ENCODE measurements around the gene HECTD3. TPM values are rescaled to one million over a fixed set of nuclear protein-coding genes. Genes with fewer than 3 reads are reported as not detected.
A peak's percentile ranks its signal among the peaks of the same experiment; 100 is the strongest.
"Not testable (repeated sequence)": the region's sequence is repeated elsewhere in the genome, so short reads cannot be mapped to it uniquely, and the experiment has no call there.

Gene HECTD3
- total RNA-seq, 1 donor from 2014 or later, result 33.9 TPM

DNA sequence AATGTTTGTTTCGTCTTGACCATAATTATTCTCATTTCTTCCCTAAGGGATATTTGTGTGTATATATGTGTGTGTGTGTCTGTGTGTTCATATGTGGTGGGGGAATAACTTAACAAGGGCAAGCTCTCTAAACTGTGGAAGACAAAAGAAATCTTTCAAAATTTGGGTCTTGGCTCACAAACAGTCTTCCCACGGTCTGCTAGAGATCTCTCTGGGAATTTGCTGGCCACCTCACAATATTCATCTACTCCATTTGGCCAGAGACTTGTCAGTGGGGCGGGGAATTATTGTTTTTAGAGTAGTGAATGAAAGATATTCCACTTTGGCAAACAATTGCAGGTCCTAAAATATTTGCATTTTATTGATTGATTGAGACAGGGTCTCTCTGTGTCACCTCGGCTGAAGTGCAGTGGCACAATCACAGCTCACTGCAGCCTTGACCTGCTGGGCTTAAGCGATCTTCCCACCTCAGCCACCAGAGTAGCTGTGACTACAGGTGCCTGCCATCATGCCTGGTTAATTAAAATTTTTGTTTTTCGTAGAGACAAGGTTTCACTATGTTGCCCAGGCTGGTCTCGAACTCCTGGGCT lies 16.7 kb downstream of the HECTD3 start:
- ATAC-seq (no peak), DNase-seq (ENCODE audit: low spot score) (no peak)

DNA sequence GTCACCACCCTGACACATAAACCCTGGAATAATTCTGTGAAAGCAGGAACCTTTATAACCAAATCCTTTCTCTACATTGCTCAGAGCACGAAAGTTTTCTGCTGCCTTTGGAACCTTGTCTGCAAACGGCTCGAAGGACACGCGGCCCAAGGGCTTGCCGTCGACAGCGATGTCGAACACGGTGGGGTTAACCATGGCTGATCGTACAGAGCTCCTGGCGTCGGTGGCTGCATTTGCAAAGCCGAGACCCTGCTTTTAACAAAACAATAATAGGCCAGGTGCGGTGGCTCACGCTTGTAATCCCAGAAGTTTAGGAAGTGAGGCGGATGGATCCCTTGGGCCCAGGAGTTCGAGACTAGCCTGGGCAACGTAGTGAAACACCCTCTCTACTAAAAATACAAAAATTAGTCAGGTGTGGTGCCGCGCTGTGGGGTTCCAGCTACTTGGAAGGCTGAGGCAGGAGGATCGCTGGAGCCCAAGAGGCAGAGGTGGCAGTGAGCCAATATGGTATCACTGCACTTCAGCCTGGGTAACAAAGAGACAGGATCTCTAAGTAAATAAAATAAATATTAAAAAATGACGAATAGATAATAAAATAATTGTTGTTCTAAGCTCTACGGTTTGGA lies 22.5 kb downstream of the HECTD3 start:
- DNase-seq (ENCODE audit: low spot score) (no peak), ATAC-seq (no peak)

GRCh38 chr1:44985747-44986359 lies 25.3 kb downstream of the HECTD3 start:
- peak; percentile 71 for ATAC-seq
- DNase-seq (ENCODE audit: low spot score), result no peak

DNA sequence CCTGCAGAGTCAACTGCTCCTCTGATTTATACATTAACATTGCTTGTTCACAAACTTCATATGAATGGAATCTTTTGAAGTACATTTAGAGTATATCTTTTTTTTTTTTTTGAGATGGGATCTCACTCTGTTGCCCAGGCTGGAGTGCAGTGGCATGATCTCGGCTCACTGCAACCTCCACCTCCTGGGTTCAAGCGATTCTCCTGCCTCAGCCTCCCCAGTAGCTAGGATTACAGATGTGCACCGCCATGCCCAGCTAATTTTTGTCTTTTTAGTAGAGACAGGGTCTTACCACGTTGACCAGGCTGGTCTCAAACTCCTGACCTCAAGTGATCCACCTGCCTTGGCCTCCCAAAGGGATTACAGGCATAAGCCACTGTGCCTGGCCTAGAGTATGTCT lies 33.8 kb downstream of the HECTD3 start:
- DNase-seq (ENCODE audit: low spot score); ATAC-seq: not testable (repeated sequence)

DNA sequence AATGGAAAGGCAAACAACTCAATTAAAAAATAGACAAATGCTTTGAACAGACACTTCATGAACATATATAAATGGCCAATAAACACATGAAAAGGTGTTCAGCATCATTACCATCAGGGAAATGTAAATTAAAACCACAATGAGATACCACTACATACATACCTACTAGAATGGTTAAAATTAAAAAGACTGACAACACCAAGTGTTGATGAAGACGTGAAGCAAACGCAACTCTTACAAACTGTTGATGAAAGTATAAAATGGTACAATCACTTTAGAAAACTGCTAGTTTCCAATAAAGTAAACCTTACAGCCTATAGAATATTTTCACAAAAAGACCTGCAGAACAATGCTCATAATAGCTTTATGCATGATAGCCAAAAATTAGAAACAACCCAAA lies 34.9 kb downstream of the HECTD3 start:
- no peak for ATAC-seq
- no peak for DNase-seq (ENCODE audit: low spot score)

GRCh38 chr1:44973645-44974044 lies 37.5 kb downstream of the HECTD3 start:
- no peak for ATAC-seq
- no peak for DNase-seq (ENCODE audit: low spot score)

GRCh38 chr1:44970317-44970716 lies 40.8 kb downstream of the HECTD3 start:
- ATAC-seq (no peak), DNase-seq (ENCODE audit: low spot score) (no peak)

DNA sequence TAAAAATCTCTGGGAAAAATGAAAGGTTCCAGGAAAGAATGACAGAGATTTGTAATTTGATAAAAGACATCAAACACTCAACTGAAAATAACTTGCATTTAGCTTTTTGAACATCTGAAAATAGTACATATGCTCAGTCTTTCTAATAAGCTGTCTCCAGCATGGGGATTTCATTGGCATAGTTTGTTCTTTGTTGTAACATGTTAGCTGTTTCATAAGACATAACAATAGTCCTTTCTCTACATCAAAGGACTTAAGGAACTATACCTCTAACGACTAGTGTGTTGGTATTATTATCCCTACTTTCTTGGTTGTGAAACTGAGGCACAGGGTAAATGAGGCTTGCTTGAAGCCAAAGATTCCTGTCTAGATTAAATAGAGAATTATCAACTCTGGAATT lies 46.7 kb downstream of the HECTD3 start:
- ATAC-seq (no peak), DNase-seq (ENCODE audit: low spot score) (no peak)

GRCh38 chr1:44962729-44963128 lies 48.4 kb downstream of the HECTD3 start:
- ATAC-seq (no peak), DNase-seq (ENCODE audit: low spot score) (no peak)

DNA sequence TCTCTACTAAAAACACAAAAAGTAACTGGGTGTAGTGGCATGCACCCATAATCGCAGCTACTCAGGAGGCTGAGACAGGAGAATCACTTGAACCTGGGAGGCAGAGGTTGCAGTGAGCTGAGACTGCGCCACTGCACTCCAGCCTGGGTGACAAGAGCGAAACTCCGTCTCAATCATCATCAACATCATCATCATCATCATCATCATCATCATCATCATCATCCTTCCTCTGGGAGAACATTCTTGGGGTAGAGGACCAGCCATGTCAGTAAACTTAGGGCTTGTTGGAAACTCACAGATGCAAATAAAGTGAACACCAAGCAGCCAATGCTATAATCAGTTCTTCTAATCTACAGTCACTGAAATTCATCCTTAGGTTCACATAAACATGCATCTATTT lies 49.1 kb downstream of the HECTD3 start:
- not testable (repeated sequence) for ATAC-seq; DNase-seq (ENCODE audit: low spot score)

- not testable (repeated sequence) for DNase-seq (ENCODE audit: low spot score); ATAC-seq
Observed at GRCh38 chr1:44957566-44957965, 53.6 kb downstream of the HECTD3 start.

DNA sequence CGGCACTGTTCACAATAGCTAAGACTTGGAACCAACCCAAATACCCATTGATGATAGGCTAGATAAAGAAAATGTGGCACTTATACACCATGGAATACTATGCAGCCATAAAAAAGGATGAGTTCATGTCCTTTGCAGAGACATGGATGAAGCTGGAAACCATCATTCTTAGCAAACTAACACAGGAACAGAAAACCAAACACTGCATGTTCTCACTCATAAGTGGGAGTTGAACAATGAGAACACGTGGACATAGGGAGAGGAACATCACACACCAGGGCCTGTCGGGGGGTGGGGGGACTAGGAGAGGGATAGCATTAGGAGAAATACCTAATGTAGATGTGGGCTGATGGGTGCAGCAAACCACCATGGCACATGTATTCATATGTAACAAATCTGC lies 55.0 kb downstream of the HECTD3 start:
- not testable (repeated sequence) for ATAC-seq; DNase-seq (ENCODE audit: low spot score)

Other genes starting within 250 kb of the HECTD3 start
- gene RPS8, start 235.8 kb downstream of the HECTD3 start, total RNA-seq, result 471 TPM
- gene BEST4, start 223.2 kb downstream of the HECTD3 start, total RNA-seq, result 0.10 TPM
- 2.3 TPM for gene PLK3, start 210.9 kb downstream of the HECTD3 start, total RNA-seq
- 0.55 TPM for gene DYNLT4, start 204.0 kb downstream of the HECTD3 start, total RNA-seq
- 7.8 TPM for gene BTBD19, start 202.8 kb downstream of the HECTD3 start, total RNA-seq
- 0.45 TPM for gene PTCH2, start 168.1 kb downstream of the HECTD3 start, total RNA-seq
- gene EIF2B3, start 24.7 kb downstream of the HECTD3 start, total RNA-seq, result 15.3 TPM
- 76.5 TPM for gene UROD, start 930 bp upstream of the HECTD3 start, total RNA-seq
- 0.33 TPM for gene ZSWIM5, start 195.3 kb upstream of the HECTD3 start, total RNA-seq